H9 (cell line): ENCODE data around the gene PTGER3. TPM values are rescaled to one million over a fixed set of nuclear protein-coding genes. Genes with fewer than 3 reads are reported as not detected.

Experiments used
- DNase-seq: peaks from one replicate; pipeline ENCODE4 v3.0.0-alpha.2; 2017
- H2AFZ ChIP-seq: one replicate; pipeline ENCODE4 v1.6.1; 2013; ENCODE audit warnings: mild to moderate bottlenecking, low read length, control low read depth, moderate library complexity
- H2AK5ac ChIP-seq: 2 replicates; pipeline ENCODE4 v1.6.1; 2013; ENCODE audit warnings: low read length, control low read depth, mixed read lengths; ENCODE audit not compliant: insufficient read length
- H2BK120ac ChIP-seq: one replicate; pipeline ENCODE4 v1.6.1; 2013; ENCODE audit warnings: low read depth, mild to moderate bottlenecking, low read length, control low read depth, inconsistent platforms; ENCODE audit not compliant: poor library complexity, severe bottlenecking
- H2BK12ac ChIP-seq: 2 replicates; pipeline ENCODE4 v1.6.1; 2013; ENCODE audit warnings: low read length, control low read depth, mixed read lengths, low read depth; ENCODE audit not compliant: insufficient read length
- H2BK15ac ChIP-seq: 2 replicates; pipeline ENCODE4 v1.6.1; 2013; ENCODE audit warnings: low read depth, low read length, control low read depth
- H2BK20ac ChIP-seq: one replicate; pipeline ENCODE4 v1.6.1; 2013; ENCODE audit warnings: low read depth, mild to moderate bottlenecking, low read length, control low read depth, inconsistent platforms; ENCODE audit not compliant: poor library complexity, severe bottlenecking
- H2BK5ac ChIP-seq: 2 replicates; pipeline ENCODE4 v1.6.1; 2013; ENCODE audit warnings: low read length, control low read depth, mixed read lengths; ENCODE audit not compliant: insufficient read length
- H3K14ac ChIP-seq: 2 replicates; pipeline ENCODE4 v1.6.1; 2013; ENCODE audit warnings: low read length, control low read depth; ENCODE audit not compliant: insufficient read depth
- H3K18ac ChIP-seq: 2 replicates; pipeline ENCODE4 v1.6.1; 2013; ENCODE audit warnings: low read depth, mild to moderate bottlenecking, mixed read lengths, low read length, control low read depth; ENCODE audit not compliant: insufficient read length
- H3K23ac ChIP-seq: 2 replicates; pipeline ENCODE4 v1.6.1; 2013; ENCODE audit warnings: low read length, control low read depth, mixed read lengths, low read depth; ENCODE audit not compliant: insufficient read length
- H3K23me2 ChIP-seq: 2 replicates; pipeline ENCODE4 v1.6.1; 2013; ENCODE audit warnings: low read depth, mild to moderate bottlenecking, mixed read lengths, low read length, control low read depth; ENCODE audit not compliant: insufficient read length, poor library complexity, severe bottlenecking
- H3K27ac ChIP-seq: 2 replicates; pipeline ENCODE4 v1.5.1; 2013; ENCODE audit warnings: low read length, control low read depth, mixed read lengths, low read depth; ENCODE audit not compliant: insufficient read length
- H3K27me3 ChIP-seq: 2 replicates; pipeline ENCODE4 v1.6.1; 2013; ENCODE audit warnings: low read length, control low read depth, inconsistent platforms; ENCODE audit not compliant: insufficient read depth
- H3K4ac ChIP-seq: 2 replicates; pipeline ENCODE4 v1.6.1; 2013; ENCODE audit warnings: low read depth, mild to moderate bottlenecking, control low read depth, inconsistent platforms, low read length, moderate library complexity
- H3K4me1 ChIP-seq: 2 replicates; pipeline ENCODE4 v1.6.1; 2013; ENCODE audit warnings: low read length, control low read depth, inconsistent platforms; ENCODE audit not compliant: insufficient read depth
- H3K4me2 ChIP-seq: 2 replicates; pipeline ENCODE4 v1.6.1; 2013; ENCODE audit warnings: low read length, control low read depth, mixed read lengths; ENCODE audit not compliant: insufficient read length, insufficient read depth
- H3K56ac ChIP-seq: 2 replicates; pipeline ENCODE4 v1.6.1; 2013; ENCODE audit warnings: low read depth, mild to moderate bottlenecking, mixed read lengths, low read length, control low read depth; ENCODE audit not compliant: insufficient read length
- H3K79me1 ChIP-seq: 2 replicates; pipeline ENCODE4 v1.6.1; 2013; ENCODE audit warnings: low read depth, mild to moderate bottlenecking, moderate library complexity, low read length, control low read depth, inconsistent platforms; ENCODE audit not compliant: insufficient read depth, poor library complexity, severe bottlenecking
- H3K79me2 ChIP-seq: 2 replicates; pipeline ENCODE4 v1.6.1; 2013; ENCODE audit warnings: low read length, control low read depth, inconsistent platforms; ENCODE audit not compliant: insufficient read depth
- H3K9ac ChIP-seq: 2 replicates; pipeline ENCODE4 v1.6.1; 2013; ENCODE audit warnings: low read length, control low read depth, mixed read lengths; ENCODE audit not compliant: insufficient read length; ENCODE audit errors: extremely low read depth
- H3K9me3 ChIP-seq: one replicate; pipeline ENCODE4 v1.6.1; 2013; ENCODE audit warnings: low read depth, low read length, inconsistent platforms; ENCODE audit not compliant: control insufficient read depth
- H3T11ph ChIP-seq: one replicate; pipeline ENCODE4 v1.6.1; 2013; ENCODE audit warnings: mild to moderate bottlenecking, low read length, control low read depth, inconsistent platforms
- H4K20me1 ChIP-seq: one replicate; pipeline ENCODE4 v1.6.1; 2013; ENCODE audit not compliant: control insufficient read depth, insufficient read length, insufficient read depth
- H4K5ac ChIP-seq: 2 replicates; pipeline ENCODE4 v1.6.1; 2013; ENCODE audit warnings: low read depth, mild to moderate bottlenecking, mixed read lengths, low read length, control low read depth; ENCODE audit not compliant: insufficient read length
- H4K8ac ChIP-seq: replicated peaks from 2 replicates; pipeline ENCODE4 v1.6.1; 2013; ENCODE audit warnings: low read length, control low read depth, mixed read lengths, low read depth; ENCODE audit not compliant: insufficient read length
- H4K91ac ChIP-seq: 2 replicates; pipeline ENCODE4 v1.6.1; 2013; ENCODE audit warnings: low read depth, mild to moderate bottlenecking, moderate library complexity, mixed read lengths, low read length, control low read depth; ENCODE audit not compliant: insufficient read length
- H3K27ac Mint-ChIP-seq, 3 experiments: 2 replicates in 2 of 3; 3 replicates in 1 of 3; pipeline ENCODE4 v1.8.0; 2020 to 2021; ENCODE audit warnings: mixed read lengths in 3 of 3, mild to moderate bottlenecking in 1 of 3, moderate library complexity in 1 of 3
- H3K27me3 Mint-ChIP-seq: 2 replicates; pipeline ENCODE4 v1.8.0; 2021; ENCODE audit warnings: low read depth, mild to moderate bottlenecking, moderate library complexity, mixed read lengths
- H3K36me3 Mint-ChIP-seq, 3 experiments: 2 replicates in 2 of 3; 3 replicates in 1 of 3; pipeline ENCODE4 v1.8.0; 2020 to 2021; ENCODE audit warnings: low read depth in 3 of 3, mixed read lengths in 3 of 3; ENCODE audit not compliant: insufficient read depth in 1 of 3
- H3K4me1 Mint-ChIP-seq, 2 experiments: 2 replicates each; pipeline ENCODE4 v1.8.0; 2020; ENCODE audit warnings: mixed read lengths in 2 of 2
- H3K4me3 Mint-ChIP-seq, 2 experiments: 2 replicates in 1 of 2; 3 replicates in 1 of 2; pipeline ENCODE4 v1.8.0; 2020 to 2021; ENCODE audit warnings: mild to moderate bottlenecking in 2 of 2, mixed read lengths in 2 of 2, moderate library complexity in 1 of 2
- H3K9me3 Mint-ChIP-seq, 2 experiments: 2 replicates in 1 of 2; 3 replicates in 1 of 2; pipeline ENCODE4 v1.8.0; 2020; ENCODE audit warnings: mild to moderate bottlenecking in 2 of 2, mixed read lengths in 2 of 2, moderate library complexity in 1 of 2
- WGBS: extraction: QIAGEN DNeasy Blood & Tissue Kit; methylation state at CpG from one replicate; pipeline ENCODE4 v1.1.7; 2013; ENCODE audit warnings: missing lambda C conversion rate, low lambda C conversion rate, mixed read lengths; ENCODE audit not compliant: insufficient read length; ENCODE audit errors: extremely low coverage; 5-methylcytosine and 5-hydroxymethylcytosine counted together
- total RNA-seq: library from RNA; stranded (reverse); gene quantifications from 2 replicates; pipeline ENCODE4 v1.2.1, GENCODE V29; 2021
- TF ChIP-seq, protein P1 (sequence below): fragments of 200-600 bp; sonication (generic); conservative IDR thresholded peaks from 3 replicates; pipeline ENCODE4 v1.8.0; 2021; ENCODE audit warnings: antibody characterized with exemption, mild to moderate bottlenecking

The PTGER3 gene
- total RNA-seq, 1 experiment from 2014 or later = 0.26 TPM

DNA sequence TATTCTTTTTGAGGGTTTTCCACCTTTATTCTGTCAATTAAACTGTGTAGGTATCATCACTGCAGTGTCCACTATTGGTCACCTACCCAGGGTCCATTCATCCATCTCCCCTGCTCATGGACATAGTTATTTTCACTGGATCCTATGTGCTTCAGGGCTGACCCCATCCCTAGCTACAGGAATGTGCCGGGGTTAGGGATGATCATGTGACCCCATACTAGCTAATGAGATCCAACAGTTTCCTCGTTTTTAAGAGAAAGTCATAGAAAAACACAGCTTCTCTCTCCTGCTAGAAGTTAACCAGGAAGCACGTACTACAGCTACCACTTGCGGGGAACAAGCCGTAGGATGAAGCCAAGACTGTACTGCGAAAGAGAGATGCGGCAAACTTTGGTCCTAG lies 19.6 kb downstream of the PTGER3 start:
- Histone ChIP-seq H3K23me2 (no peaks in the 10 kb centered on the region), H3K9ac (no peak overlapping the region), H2BK5ac (no peak overlapping the region), H3T11ph (no peak overlapping the region), H3K27ac (no peak overlapping the region), H2BK15ac (no peak overlapping the region), H3K23ac (no peak overlapping the region), H3K4me1 (no peaks in the 10 kb centered on the region), H3K79me2 (no peaks in the 10 kb centered on the region), H3K27me3 (no peaks in the 10 kb centered on the region), H2AFZ (no peak overlapping the region), H3K9me3 (no peaks in the 10 kb centered on the region), H4K20me1 (no peaks in the 10 kb centered on the region), H4K91ac (no peak overlapping the region), H3K79me1 (no peaks in the 10 kb centered on the region), H3K56ac (no peak overlapping the region), H2BK12ac (no peak overlapping the region), H4K5ac (no peak overlapping the region), H3K4me2 (no peak overlapping the region), H3K18ac (no peak overlapping the region), H2BK20ac (no peak overlapping the region), H2AK5ac (no peak overlapping the region), H4K8ac (no peak overlapping the region), H3K14ac (no peak overlapping the region), H2BK120ac (no peak overlapping the region), H3K4ac (no peak overlapping the region)
- no CpG with 5 or more reads among the region's 7 CpGs for WGBS
- H3K4me1 Mint-ChIP-seq = no peaks in the 10 kb centered on the region
- no peaks in the 10 kb centered on the region for H3K9me3 Mint-ChIP-seq
- TF ChIP-seq, protein P1, sequence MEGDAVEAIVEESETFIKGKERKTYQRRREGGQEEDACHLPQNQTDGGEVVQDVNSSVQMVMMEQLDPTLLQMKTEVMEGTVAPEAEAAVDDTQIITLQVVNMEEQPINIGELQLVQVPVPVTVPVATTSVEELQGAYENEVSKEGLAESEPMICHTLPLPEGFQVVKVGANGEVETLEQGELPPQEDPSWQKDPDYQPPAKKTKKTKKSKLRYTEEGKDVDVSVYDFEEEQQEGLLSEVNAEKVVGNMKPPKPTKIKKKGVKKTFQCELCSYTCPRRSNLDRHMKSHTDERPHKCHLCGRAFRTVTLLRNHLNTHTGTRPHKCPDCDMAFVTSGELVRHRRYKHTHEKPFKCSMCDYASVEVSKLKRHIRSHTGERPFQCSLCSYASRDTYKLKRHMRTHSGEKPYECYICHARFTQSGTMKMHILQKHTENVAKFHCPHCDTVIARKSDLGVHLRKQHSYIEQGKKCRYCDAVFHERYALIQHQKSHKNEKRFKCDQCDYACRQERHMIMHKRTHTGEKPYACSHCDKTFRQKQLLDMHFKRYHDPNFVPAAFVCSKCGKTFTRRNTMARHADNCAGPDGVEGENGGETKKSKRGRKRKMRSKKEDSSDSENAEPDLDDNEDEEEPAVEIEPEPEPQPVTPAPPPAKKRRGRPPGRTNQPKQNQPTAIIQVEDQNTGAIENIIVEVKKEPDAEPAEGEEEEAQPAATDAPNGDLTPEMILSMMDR = no peak
- no peak overlapping the region for H3K27ac Mint-ChIP-seq
- no peak overlapping the region for H3K4me3 Mint-ChIP-seq
- H3K27me3 Mint-ChIP-seq = no peaks in the 10 kb centered on the region
- no peak for DNase-seq
- no peaks in the 10 kb centered on the region for H3K36me3 Mint-ChIP-seq
